Right atrium auricular region (tissue), 2 donors: ENCODE data around the gene FCSK. TPM values are rescaled to one million over a fixed set of nuclear protein-coding genes. Genes with fewer than 3 reads are reported as not detected.

Experiments
- DNase-seq: peaks from one replicate; pipeline ENCODE4 v3.0.0-alpha.2; 2019; ENCODE audit warnings: low spot score
- H3K27ac ChIP-seq, 2 donors: fragments of 200-600 bp; sonication (generic); 1 replicate in 1 of 2; 2 replicates in 1 of 2; pipeline ENCODE4 v1.5.1; 2016 to 2019
- H3K27me3 ChIP-seq, 2 donors: fragments of 200-600 bp; sonication (generic); one replicate each; pipeline versions ENCODE4 v1.5.1 to v1.6.0; 2017 to 2019
- H3K36me3 ChIP-seq: fragments of 200-600 bp; sonication (generic); one replicate; pipeline ENCODE4 v1.5.1; 2016
- H3K4me1 ChIP-seq, 2 donors: fragments of 200-600 bp; sonication (generic); one replicate each; pipeline versions ENCODE4 v1.5.1 to v1.6.0; 2017 to 2019
- H3K4me3 ChIP-seq, 2 donors: fragments of 200-600 bp; sonication (generic); 1 replicate in 1 of 2; 2 replicates in 1 of 2; pipeline ENCODE4 v1.5.1; 2017 to 2019; ENCODE audit warnings: mild to moderate bottlenecking in 1 of 2, moderate library complexity in 1 of 2
- H3K9me3 ChIP-seq, 2 donors: fragments of 200-600 bp; sonication (generic); one replicate each; pipeline ENCODE4 v1.5.1; 2019
- CTCF ChIP-seq, 2 donors: fragments of 200-600 bp; sonication (generic); IDR thresholded peaks; one replicate each; pipeline ENCODE4 v1.5.1; 2019; ENCODE audit warnings: antibody characterized with exemption in 2 of 2
- total RNA-seq, 2 donors: library from RNA; depleted of rRNA; stranded (reverse); fragments of >200 nt; gene quantifications; one replicate each; pipeline ENCODE4 v1.1.0, GENCODE V29; 2016

Gene FCSK
- total RNA-seq, 2 donors from 2014 or later, result 9.5 to 10.2 TPM

- no peak for TF ChIP-seq CTCF (IDR thresholded peaks at IDR 0.05)
- no peak overlapping the region for H3K4me3 ChIP-seq
- no peaks in the 10 kb centered on the region for H3K9me3 ChIP-seq
- peak overlapping the region in 1 of 2 donors; percentile 63 for H3K27ac ChIP-seq
- H3K27me3 ChIP-seq, result no peaks in the 10 kb centered on the region
- H3K4me1 ChIP-seq, result peaks cover 0 to 83% of the 10 kb centered on the region in 2 donors
- no peaks in the 10 kb centered on the region for H3K36me3 ChIP-seq
- no peak for DNase-seq
Observed at GRCh38 chr16:70434484-70435260, 19.7 kb upstream of the FCSK start.

- Histone ChIP-seq H3K9me3 (no peaks in the 10 kb centered on the region), H3K27me3 (no peaks in the 10 kb centered on the region), H3K4me3 (peak overlapping the region in 1 of 2 donors; percentile 84), H3K36me3 (no peaks in the 10 kb centered on the region), H3K4me1 (peaks cover 0 to 63% of the 10 kb centered on the region in 2 donors), H3K27ac (peak overlapping the region in 1 of 2 donors; percentile 76)
- DNase-seq, result no peak
- TF ChIP-seq CTCF (IDR thresholded peaks at IDR 0.05), result no peak
Observed at GRCh38 chr16:70437017-70437581, 17.3 kb upstream of the FCSK start.

DNA sequence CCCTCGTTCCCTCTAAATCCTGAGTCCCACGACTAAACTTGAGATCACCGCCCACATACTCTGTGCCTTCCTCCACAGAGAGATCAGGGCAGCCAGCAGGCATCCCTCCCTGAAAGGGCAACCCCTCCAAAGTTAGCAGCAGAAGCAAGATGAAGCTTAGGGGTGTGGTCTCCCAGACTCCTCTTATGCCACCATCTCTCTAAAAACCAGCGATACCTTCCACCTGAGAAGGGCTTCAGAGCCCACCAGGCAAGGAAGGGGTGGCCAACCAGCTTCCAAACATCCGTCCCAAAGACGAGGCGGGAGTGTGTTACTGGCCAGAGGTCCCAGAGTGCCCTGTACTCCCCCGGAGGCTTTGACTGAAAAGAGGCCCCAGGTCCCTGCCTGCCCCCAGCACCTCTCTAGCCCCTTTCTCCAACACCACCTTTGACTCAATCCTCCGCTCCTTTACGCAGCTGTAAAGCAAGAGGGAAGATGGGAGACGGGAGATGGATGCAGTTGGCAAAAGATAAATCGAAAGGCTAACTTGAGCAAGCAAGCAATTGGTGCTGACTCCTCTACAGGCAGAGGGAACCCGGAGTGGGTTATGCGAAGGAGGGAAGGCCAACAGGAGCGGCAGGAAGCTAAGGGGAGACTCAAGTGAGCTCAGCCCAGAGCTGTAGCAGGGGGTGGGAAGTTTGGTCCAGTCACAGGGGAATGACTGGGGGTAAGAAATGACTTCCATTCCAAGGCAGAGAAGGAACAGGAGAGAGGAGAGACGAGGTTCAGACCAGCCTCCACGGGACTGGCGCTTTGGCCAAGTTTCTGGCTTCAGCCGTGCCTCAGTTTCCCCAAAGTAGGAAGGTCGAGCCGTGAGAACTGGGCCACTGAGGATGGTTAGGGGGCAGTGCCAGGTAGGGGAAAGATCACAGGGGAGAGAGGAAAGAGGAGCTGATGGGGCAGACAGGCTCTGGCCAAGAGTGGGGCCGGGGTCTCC, 16.5 kb upstream of the FCSK start:
- H3K4me1 ChIP-seq, result peaks cover 0 to 55% of the 10 kb centered on the region in 2 donors
- no peak for TF ChIP-seq CTCF (IDR thresholded peaks at IDR 0.05)
- DNase-seq, result no peak
- peak overlapping the region; percentile 84 to 91 for H3K4me3 ChIP-seq
- H3K36me3 ChIP-seq, result no peaks in the 10 kb centered on the region
- H3K9me3 ChIP-seq, result no peaks in the 10 kb centered on the region
- no peaks in the 10 kb centered on the region for H3K27me3 ChIP-seq
- peak overlapping the region; percentile 63 to 76 for H3K27ac ChIP-seq

GRCh38 chr16:70438585-70438968, 15.8 kb upstream of the FCSK start:
- H3K9me3 ChIP-seq, result no peaks in the 10 kb centered on the region
- H3K36me3 ChIP-seq, result no peaks in the 10 kb centered on the region
- DNase-seq, result no peak
- no peak for TF ChIP-seq CTCF (IDR thresholded peaks at IDR 0.05)
- H3K4me3 ChIP-seq, result peak overlapping the region; percentile 84 to 91
- H3K27me3 ChIP-seq, result no peaks in the 10 kb centered on the region
- peaks cover 0 to 48% of the 10 kb centered on the region in 2 donors for H3K4me1 ChIP-seq
- peak overlapping the region; percentile 63 to 76 for H3K27ac ChIP-seq

- no peaks in the 10 kb centered on the region for H3K36me3 ChIP-seq
- H3K9me3 ChIP-seq, result no peaks in the 10 kb centered on the region
- H3K4me3 ChIP-seq, result peak within 1 kb of the TSS; percentile 84 to 91
- H3K27me3 ChIP-seq, result no peaks in the 10 kb centered on the region
- H3K4me1 ChIP-seq, result peaks cover 0 to 42% of the 10 kb centered on the region in 2 donors
- DNase-seq, result peak; percentile 94
- peak within 1 kb of the TSS; percentile 63 to 76 for H3K27ac ChIP-seq
- peak in 1 of 2 donors; percentile 36 for TF ChIP-seq CTCF (IDR thresholded peaks at IDR 0.05)
Observed at GRCh38 chr16:70438969-70439862, 15.2 kb upstream of the FCSK start, which contains the start of gene ST3GAL2. Gene ST3GAL2 (minus strand): TSS chr16:70439100. CDS start chr16:70398530, 40,570 bp downstream.
